K562 (cell line): ENCODE results near the gene IGFALS. TPM values are rescaled to one million over a fixed set of nuclear protein-coding genes. Genes with fewer than 3 reads are reported as not detected.
A peak's percentile ranks its signal among the peaks of the same experiment; 100 is the strongest.

Source experiments
- CBX8 ChIP-seq: fragments of 200-600 bp; sonication (generic); IDR thresholded peaks from 2 replicates; pipeline ENCODE4 v1.6.1; 2012; ENCODE audit warnings: borderline replicate concordance, mixed run types, low read depth, mild to moderate bottlenecking, moderate library complexity, mixed read lengths, low read length, control low read depth, inconsistent platforms; ENCODE audit not compliant: poor library complexity, severe bottlenecking; ENCODE audit errors: extremely low read depth
- CHD4 ChIP-seq: fragments of 200-600 bp; sonication (generic); IDR thresholded peaks from 3 replicates; pipeline ENCODE4 v1.6.1; 2012; ENCODE audit warnings: low read depth, mild to moderate bottlenecking, mixed read lengths, low read length, inconsistent platforms; ENCODE audit not compliant: insufficient read depth, insufficient replicate concordance, poor library complexity, severe bottlenecking
- CREB5 ChIP-seq: fragments of 250-450 bp; sonication (Bioruptor Pico); IDR thresholded peaks from 2 replicates; pipeline ENCODE4 v1.5.0; 2020; ENCODE audit warnings: mild to moderate bottlenecking
- EWSR1 ChIP-seq: fragments of 450-650 bp; IDR thresholded peaks from 2 replicates; pipeline ENCODE4 v1.6.1; 2018; ENCODE audit warnings: borderline replicate concordance, mild to moderate bottlenecking, low read depth, moderate library complexity; ENCODE audit not compliant: partially characterized antibody
- HDAC2 ChIP-seq: fragments of 450-650 bp; IDR thresholded peaks from 2 replicates; pipeline ENCODE4 v1.6.1; 2016; ENCODE audit warnings: mild to moderate bottlenecking
- HES1 ChIP-seq: fragments of 450-650 bp; IDR thresholded peaks from 2 replicates; pipeline ENCODE4 v1.6.1; 2016; ENCODE audit warnings: low read depth, mild to moderate bottlenecking, moderate library complexity
- HLTF ChIP-seq: fragments of 450-650 bp; IDR thresholded peaks from 2 replicates; pipeline ENCODE4 v1.6.1; 2016
- KDM2B ChIP-seq: fragments of 250-450 bp; sonication (Bioruptor Pico); IDR thresholded peaks from 2 replicates; pipeline ENCODE4 v1.8.0; 2021; ENCODE audit warnings: mild to moderate bottlenecking, moderate library complexity
- RBBP5 ChIP-seq: fragments of 200-600 bp; sonication (generic); IDR thresholded peaks from 2 replicates; pipeline ENCODE4 v1.6.1; 2012; ENCODE audit warnings: borderline replicate concordance, mild to moderate bottlenecking, low read length, control low read depth, inconsistent platforms; ENCODE audit not compliant: insufficient read depth, poor library complexity, severe bottlenecking
- SIX5 ChIP-seq, 2 experiments: IDR thresholded peaks; 2 replicates each; pipeline ENCODE4 v1.6.1; 2011; ENCODE audit warnings: low read length in 2 of 2, borderline replicate concordance in 1 of 2, low read depth in 1 of 2, mild to moderate bottlenecking in 1 of 2, moderate library complexity in 1 of 2; ENCODE audit not compliant: insufficient read depth in 1 of 2
- ZNF263 ChIP-seq: sonication (generic); formaldehyde crosslinking; IDR thresholded peaks from 2 replicates; pipeline ENCODE4 v1.8.0; 2022; ENCODE audit warnings: mild to moderate bottlenecking, missing genetic modification reagents, borderline replicate concordance
- ZNF445 ChIP-seq: fragments of 250-450 bp; sonication (Bioruptor Pico); IDR thresholded peaks from 2 replicates; pipeline ENCODE4 v1.4.0; 2020; ENCODE audit warnings: low read depth, mild to moderate bottlenecking, moderate library complexity
- ZNF57 ChIP-seq: fragments of 450-650 bp; formaldehyde crosslinking; IDR thresholded peaks from 2 replicates; pipeline ENCODE4 v1.4.0; 2020; ENCODE audit warnings: mild to moderate bottlenecking, moderate library complexity
- polyA plus RNA-seq, 8 experiments: library from polyadenylated mRNA; depleted of rRNA in 4 of 8; stranded (reverse) in 5 of 8; unstranded in 3 of 8; fragments of >200 nt; fragmentation: Nextera tagmentation in 2 of 8; fragmentation: Illumina TruSeq in 1 of 8; extraction: Ambion mirVana in 2 of 8; extraction: Trizol in 1 of 8; gene quantifications; 2 replicates each; pipeline versions ENCODE4 v1.2.1 to v1.2.3, GENCODE V29; 2011 to 2014; ENCODE audit warnings: inconsistent platforms in 1 of 8, missing spikeins in 1 of 8
- total RNA-seq, 7 experiments: library from RNA; depleted of rRNA in 6 of 7; stranded (reverse); fragments of >200 nt in 6 of 7; fragmentation: Illumina TruSeq in 2 of 7; extraction: Trizol in 2 of 7; gene quantifications; 2 replicates each; pipeline versions ENCODE4 v1.2.1 to v1.2.3, GENCODE V29; 2011 to 2021; ENCODE audit warnings: low replicate concordance in 1 of 7
- TF ChIP-seq, protein P1 (sequence below), 2 experiments: fragments of 250-450 bp in 1 of 2; fragments of 450-650 bp in 1 of 2; sonication (Bioruptor Pico) in 1 of 2; IDR thresholded peaks; 2 replicates each; pipeline versions ENCODE4 v1.6.1 to v1.8.0; 2016 to 2021; ENCODE audit warnings: mild to moderate bottlenecking in 2 of 2, moderate library complexity in 2 of 2, missing compliant biosample characterization in 1 of 2, missing genetic modification characterization in 1 of 2
- TF ChIP-seq, protein P2 (sequence below): fragments of 450-650 bp; IDR thresholded peaks from 2 replicates; pipeline ENCODE4 v1.6.1; 2016; ENCODE audit warnings: mild to moderate bottlenecking
- TF ChIP-seq, protein P3 (sequence below), 3 experiments: IDR thresholded peaks in 2 of 3; conservative IDR thresholded peaks in 1 of 3; 2 replicates each; pipeline ENCODE4 v1.5.1; 2011 to 2012; ENCODE audit warnings: low read length in 3 of 3, mild to moderate bottlenecking in 3 of 3, control low read depth in 2 of 3, improper control_type of control experiment in 1 of 3, inconsistent platforms in 1 of 3, low read depth in 1 of 3, mixed read lengths in 1 of 3, moderate library complexity in 1 of 3; ENCODE audit not compliant: insufficient read depth in 2 of 3

The IGFALS gene
- total and polyA plus RNA-seq, 9 of the 15 experiments (the other 6 are each of a cell fraction or from before 2014, with no cell fraction given): not detected

GRCh38 chr16:1772908-1773702, 20.4 kb downstream of the IGFALS start, which contains the start of gene MRPS34 (continued):
- TF ChIP-seq, protein P1, sequence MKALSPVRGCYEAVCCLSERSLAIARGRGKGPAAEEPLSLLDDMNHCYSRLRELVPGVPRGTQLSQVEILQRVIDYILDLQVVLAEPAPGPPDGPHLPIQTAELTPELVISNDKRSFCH (CRISPR knock-in tag; IDR thresholded peaks at IDR 0.05): no peak
- TF ChIP-seq, protein P1 (tag; IDR thresholded peaks at IDR 0.05): no peak
- TF ChIP-seq, protein P2, sequence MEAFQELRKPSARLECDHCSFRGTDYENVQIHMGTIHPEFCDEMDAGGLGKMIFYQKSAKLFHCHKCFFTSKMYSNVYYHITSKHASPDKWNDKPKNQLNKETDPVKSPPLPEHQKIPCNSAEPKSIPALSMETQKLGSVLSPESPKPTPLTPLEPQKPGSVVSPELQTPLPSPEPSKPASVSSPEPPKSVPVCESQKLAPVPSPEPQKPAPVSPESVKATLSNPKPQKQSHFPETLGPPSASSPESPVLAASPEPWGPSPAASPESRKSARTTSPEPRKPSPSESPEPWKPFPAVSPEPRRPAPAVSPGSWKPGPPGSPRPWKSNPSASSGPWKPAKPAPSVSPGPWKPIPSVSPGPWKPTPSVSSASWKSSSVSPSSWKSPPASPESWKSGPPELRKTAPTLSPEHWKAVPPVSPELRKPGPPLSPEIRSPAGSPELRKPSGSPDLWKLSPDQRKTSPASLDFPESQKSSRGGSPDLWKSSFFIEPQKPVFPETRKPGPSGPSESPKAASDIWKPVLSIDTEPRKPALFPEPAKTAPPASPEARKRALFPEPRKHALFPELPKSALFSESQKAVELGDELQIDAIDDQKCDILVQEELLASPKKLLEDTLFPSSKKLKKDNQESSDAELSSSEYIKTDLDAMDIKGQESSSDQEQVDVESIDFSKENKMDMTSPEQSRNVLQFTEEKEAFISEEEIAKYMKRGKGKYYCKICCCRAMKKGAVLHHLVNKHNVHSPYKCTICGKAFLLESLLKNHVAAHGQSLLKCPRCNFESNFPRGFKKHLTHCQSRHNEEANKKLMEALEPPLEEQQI: no peak
- TF ChIP-seq CREB5 (CRISPR knock-in tag): no peak
- TF ChIP-seq CBX8: no peak
- no peak for TF ChIP-seq ZNF445 (CRISPR knock-in tag)
- TF ChIP-seq EWSR1: no peak
- peak; percentile 39 to 46; a peak in 2 of 4 replicates for TF ChIP-seq SIX5 (IDR thresholded peaks at IDR 0.05; ENCODE audit: borderline replicate concordance in 1 of 2, insufficient read depth in 1 of 2, low read depth in 1 of 2, low read length in 2 of 2)
- no peak for TF ChIP-seq CHD4
- peak; percentile 91; the same call in 1 of the 2 replicates for TF ChIP-seq KDM2B
- peak; percentile 40; the same call in 1 of the 2 replicates for TF ChIP-seq HLTF
- peak; percentile 97 for TF ChIP-seq RBBP5
- no peak for TF ChIP-seq HES1
- TF ChIP-seq, protein P3, sequence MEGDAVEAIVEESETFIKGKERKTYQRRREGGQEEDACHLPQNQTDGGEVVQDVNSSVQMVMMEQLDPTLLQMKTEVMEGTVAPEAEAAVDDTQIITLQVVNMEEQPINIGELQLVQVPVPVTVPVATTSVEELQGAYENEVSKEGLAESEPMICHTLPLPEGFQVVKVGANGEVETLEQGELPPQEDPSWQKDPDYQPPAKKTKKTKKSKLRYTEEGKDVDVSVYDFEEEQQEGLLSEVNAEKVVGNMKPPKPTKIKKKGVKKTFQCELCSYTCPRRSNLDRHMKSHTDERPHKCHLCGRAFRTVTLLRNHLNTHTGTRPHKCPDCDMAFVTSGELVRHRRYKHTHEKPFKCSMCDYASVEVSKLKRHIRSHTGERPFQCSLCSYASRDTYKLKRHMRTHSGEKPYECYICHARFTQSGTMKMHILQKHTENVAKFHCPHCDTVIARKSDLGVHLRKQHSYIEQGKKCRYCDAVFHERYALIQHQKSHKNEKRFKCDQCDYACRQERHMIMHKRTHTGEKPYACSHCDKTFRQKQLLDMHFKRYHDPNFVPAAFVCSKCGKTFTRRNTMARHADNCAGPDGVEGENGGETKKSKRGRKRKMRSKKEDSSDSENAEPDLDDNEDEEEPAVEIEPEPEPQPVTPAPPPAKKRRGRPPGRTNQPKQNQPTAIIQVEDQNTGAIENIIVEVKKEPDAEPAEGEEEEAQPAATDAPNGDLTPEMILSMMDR (IDR thresholded peaks at IDR 0.05 in 2 of 3, conservative IDR thresholded peaks at IDR 0.05 in 1 of 3; ENCODE audit: insufficient read depth in 2 of 3, low read depth in 1 of 3, low read length in 3 of 3): peak; percentile 77 to 86 (median 80)
- TF ChIP-seq HDAC2: no peak
- no peak for TF ChIP-seq ZNF57
- 0 out of 2 replicates have a peak, but pooled peaks have one; percentile 24 for TF ChIP-seq ZNF263 (CRISPR knock-in tag)
